CD14-positive monocyte (primary cell): Measurements from ENCODE around the gene WDR7. TPM values are rescaled to one million over a fixed set of nuclear protein-coding genes. Genes with fewer than 3 reads are reported as not detected.

ENCODE experiments used
- DNase-seq, 3 donors: peaks; one replicate each; pipeline ENCODE4 v3.0.0-alpha.2; 2011 to 2022
- H2AFZ ChIP-seq: 2 replicates; pipeline ENCODE4 v1.6.0; 2012; ENCODE audit warnings: mild to moderate bottlenecking, low read depth, low read length, inconsistent platforms; ENCODE audit not compliant: insufficient read depth, poor library complexity, severe bottlenecking
- H3K27ac ChIP-seq, 2 donors: 1 replicate in 1 of 2; 2 replicates in 1 of 2; pipeline ENCODE4 v1.5.1; 2012 to 2013; ENCODE audit warnings: low read length in 2 of 2, control low read depth in 1 of 2, inconsistent platforms in 1 of 2, low read depth in 1 of 2, mild to moderate bottlenecking in 1 of 2
- H3K27me3 ChIP-seq, 2 donors: one replicate each; pipeline versions ENCODE4 v1.6.0 to v1.6.1; 2011 to 2013; ENCODE audit warnings: low read length in 2 of 2; ENCODE audit not compliant: control insufficient read depth in 2 of 2, insufficient read depth in 2 of 2
- H3K36me3 ChIP-seq, 2 donors: replicated peaks in 1 of 2; 1 replicate in 1 of 2; 2 replicates in 1 of 2; pipeline versions ENCODE4 v1.5.1 to v1.6.1; 2012 to 2013; ENCODE audit warnings: low read length in 2 of 2, control low read depth in 1 of 2, inconsistent platforms in 1 of 2, mild to moderate bottlenecking in 1 of 2; ENCODE audit not compliant: insufficient read depth in 2 of 2, control insufficient read depth in 1 of 2
- H3K4me1 ChIP-seq, 2 donors: 1 replicate in 1 of 2; 2 replicates in 1 of 2; pipeline versions ENCODE4 v1.5.1 to v1.6.1; 2012 to 2013; ENCODE audit warnings: low read length in 2 of 2, control low read depth in 1 of 2, inconsistent platforms in 1 of 2, mild to moderate bottlenecking in 1 of 2, moderate library complexity in 1 of 2; ENCODE audit not compliant: insufficient read depth in 2 of 2, control insufficient read depth in 1 of 2
- H3K4me2 ChIP-seq: replicated peaks from 2 replicates; pipeline ENCODE3; 2012; ENCODE audit warnings: low read length, moderate library complexity, mild to moderate bottlenecking; ENCODE audit not compliant: poor library complexity, severe bottlenecking; ENCODE audit errors: extremely low read depth
- H3K4me3 ChIP-seq, 3 experiments: fragments of 200-600 bp in 1 of 3; sonication (generic) in 1 of 3; replicated peaks in 1 of 3; 1 replicate in 2 of 3; 2 replicates in 1 of 3; pipeline ENCODE4 v1.5.1; 2011 to 2013; ENCODE audit warnings: low read length in 3 of 3, mild to moderate bottlenecking in 3 of 3, control low read depth in 2 of 3, low read depth in 2 of 3, inconsistent platforms in 1 of 3, moderate library complexity in 1 of 3
- H3K79me2 ChIP-seq: 2 replicates; pipeline ENCODE4 v1.6.0; 2012; ENCODE audit warnings: mild to moderate bottlenecking, control low read depth, inconsistent platforms, low read length, moderate library complexity; ENCODE audit not compliant: insufficient read depth
- H3K9ac ChIP-seq: 2 replicates; pipeline ENCODE4 v1.6.0; 2017; ENCODE audit warnings: low read length, mild to moderate bottlenecking; ENCODE audit not compliant: insufficient read depth, poor library complexity, severe bottlenecking
- H3K9me3 ChIP-seq, 2 donors: replicated peaks in 1 of 2; 1 replicate in 1 of 2; 2 replicates in 1 of 2; pipeline versions ENCODE4 v1.5.1 to v1.6.1; 2012 to 2013; ENCODE audit warnings: low read length in 2 of 2, control low read depth in 1 of 2; ENCODE audit not compliant: control insufficient read depth in 1 of 2, insufficient read depth in 1 of 2
- H4K20me1 ChIP-seq: 2 replicates; pipeline ENCODE4 v1.6.0; 2012; ENCODE audit warnings: mild to moderate bottlenecking, low read length, control low read depth, moderate library complexity; ENCODE audit not compliant: insufficient read depth
- H3K27ac Mint-ChIP-seq, 7 donors: one replicate each; pipeline ENCODE4 v1.8.0; 2020; ENCODE audit warnings: mild to moderate bottlenecking in 7 of 7, mixed read lengths in 7 of 7, moderate library complexity in 6 of 7, inconsistent platforms in 2 of 7
- H3K27me3 Mint-ChIP-seq, 3 donors: one replicate each; pipeline ENCODE4 v1.8.0; 2021 to 2022; ENCODE audit warnings: low read depth in 3 of 3, mild to moderate bottlenecking in 3 of 3, mixed read lengths in 3 of 3, moderate library complexity in 3 of 3, inconsistent platforms in 1 of 3
- H3K36me3 Mint-ChIP-seq, 2 donors: one replicate each; pipeline ENCODE4 v1.8.0; 2020; ENCODE audit warnings: mixed read lengths in 2 of 2, inconsistent platforms in 1 of 2, mild to moderate bottlenecking in 1 of 2
- H3K4me1 Mint-ChIP-seq: one replicate; pipeline ENCODE4 v1.8.0; 2020; ENCODE audit warnings: mild to moderate bottlenecking, mixed read lengths
- H3K4me3 Mint-ChIP-seq, 2 donors: one replicate each; pipeline ENCODE4 v1.8.0; 2020; ENCODE audit warnings: mild to moderate bottlenecking in 2 of 2, mixed read lengths in 2 of 2, moderate library complexity in 1 of 2
- H3K9me3 Mint-ChIP-seq, 7 donors: one replicate each; pipeline ENCODE4 v1.8.0; 2020 to 2022; ENCODE audit warnings: mixed read lengths in 7 of 7, mild to moderate bottlenecking in 6 of 7, moderate library complexity in 6 of 7, inconsistent platforms in 2 of 7
- WGBS: methylation state at CpG from one replicate; pipeline ENCODE4 v1.1.5; 2013; ENCODE audit warnings: missing lambda C conversion rate; ENCODE audit not compliant: insufficient coverage; 5-methylcytosine and 5-hydroxymethylcytosine counted together
- intact Hi-C, 2 donors: fragments of 100-400 bp; cut with micrococcal nuclease; formaldehyde crosslinking; loops; one replicate each; pipeline versions ENCODE4 v1.15.0 to v1.15.1; 2023
- polyA plus RNA-seq, 3 donors: library from polyadenylated mRNA; depleted of rRNA in 1 of 3; unstranded in 2 of 3; stranded (reverse) in 1 of 3; fragments of 300-500 nt in 2 of 3; fragments of >200 nt in 1 of 3; fragmentation: Illumina TruSeq in 2 of 3; gene quantifications; 1 replicate in 2 of 3; 2 replicates in 1 of 3; pipeline ENCODE4 v1.2.3, GENCODE V29; 2012 to 2021
- TF ChIP-seq, protein P1 (sequence below): fragments of 200-600 bp; IDR thresholded peaks from one replicate; pipeline ENCODE4 v1.8.0; 2022; ENCODE audit warnings: antibody characterized with exemption, mild to moderate bottlenecking

WDR7 gene
- polyA plus RNA-seq, 3 donors, result 9.1 to 23.6 (median 9.5) TPM

DNA sequence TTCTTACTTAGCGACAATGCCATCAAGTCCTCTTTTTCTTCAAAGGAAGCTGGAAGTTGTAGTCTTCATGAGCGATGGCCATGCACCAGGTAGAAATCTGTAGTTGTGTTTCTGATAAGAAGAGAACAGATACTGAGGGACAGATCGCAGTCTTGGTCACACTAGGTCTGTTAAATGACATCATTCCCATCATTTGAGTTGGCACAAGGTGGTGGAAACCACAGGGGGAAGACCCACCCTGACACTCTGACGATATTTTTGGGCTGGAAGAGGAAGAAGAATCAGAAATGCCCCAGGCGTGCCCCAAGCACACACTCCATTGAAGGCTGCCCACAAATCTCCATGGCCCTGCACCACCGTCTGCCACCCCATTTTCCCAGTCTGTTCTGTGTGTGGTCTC is 406.7 kb downstream of the WDR7 start:
- Histone ChIP-seq H3K36me3 (no peaks in the 10 kb centered on the region), H3K9me3 (no peaks in the 10 kb centered on the region), H4K20me1 (no peaks in the 10 kb centered on the region), H3K79me2 (no peaks in the 10 kb centered on the region), H3K9ac (no peak overlapping the region), H2AFZ (no peak overlapping the region), H3K4me1 (no peaks in the 10 kb centered on the region), H3K4me3 (no peak overlapping the region), H3K4me2 (no peak overlapping the region), H3K27ac (no peak overlapping the region), H3K27me3 (no peaks in the 10 kb centered on the region)
- no peak overlapping the region for H3K27ac Mint-ChIP-seq
- TF ChIP-seq, protein P1, sequence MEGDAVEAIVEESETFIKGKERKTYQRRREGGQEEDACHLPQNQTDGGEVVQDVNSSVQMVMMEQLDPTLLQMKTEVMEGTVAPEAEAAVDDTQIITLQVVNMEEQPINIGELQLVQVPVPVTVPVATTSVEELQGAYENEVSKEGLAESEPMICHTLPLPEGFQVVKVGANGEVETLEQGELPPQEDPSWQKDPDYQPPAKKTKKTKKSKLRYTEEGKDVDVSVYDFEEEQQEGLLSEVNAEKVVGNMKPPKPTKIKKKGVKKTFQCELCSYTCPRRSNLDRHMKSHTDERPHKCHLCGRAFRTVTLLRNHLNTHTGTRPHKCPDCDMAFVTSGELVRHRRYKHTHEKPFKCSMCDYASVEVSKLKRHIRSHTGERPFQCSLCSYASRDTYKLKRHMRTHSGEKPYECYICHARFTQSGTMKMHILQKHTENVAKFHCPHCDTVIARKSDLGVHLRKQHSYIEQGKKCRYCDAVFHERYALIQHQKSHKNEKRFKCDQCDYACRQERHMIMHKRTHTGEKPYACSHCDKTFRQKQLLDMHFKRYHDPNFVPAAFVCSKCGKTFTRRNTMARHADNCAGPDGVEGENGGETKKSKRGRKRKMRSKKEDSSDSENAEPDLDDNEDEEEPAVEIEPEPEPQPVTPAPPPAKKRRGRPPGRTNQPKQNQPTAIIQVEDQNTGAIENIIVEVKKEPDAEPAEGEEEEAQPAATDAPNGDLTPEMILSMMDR, result no peak
- WGBS, result 100% methylated on average over 1 of the region's 6 CpGs
- DNase-seq, result no peak
- no peaks in the 10 kb centered on the region for H3K36me3 Mint-ChIP-seq
- peaks cover 1% of the 10 kb centered on the region for H3K4me1 Mint-ChIP-seq
- H3K9me3 Mint-ChIP-seq, result peaks cover 0 to 4% (median 0%) of the 10 kb centered on the region in 7 donors
- intact Hi-C loops, result no loop called here
- H3K4me3 Mint-ChIP-seq, result no peak overlapping the region
- H3K27me3 Mint-ChIP-seq, result peaks cover 0 to 6% (median 5%) of the 10 kb centered on the region in 3 donors

DNA sequence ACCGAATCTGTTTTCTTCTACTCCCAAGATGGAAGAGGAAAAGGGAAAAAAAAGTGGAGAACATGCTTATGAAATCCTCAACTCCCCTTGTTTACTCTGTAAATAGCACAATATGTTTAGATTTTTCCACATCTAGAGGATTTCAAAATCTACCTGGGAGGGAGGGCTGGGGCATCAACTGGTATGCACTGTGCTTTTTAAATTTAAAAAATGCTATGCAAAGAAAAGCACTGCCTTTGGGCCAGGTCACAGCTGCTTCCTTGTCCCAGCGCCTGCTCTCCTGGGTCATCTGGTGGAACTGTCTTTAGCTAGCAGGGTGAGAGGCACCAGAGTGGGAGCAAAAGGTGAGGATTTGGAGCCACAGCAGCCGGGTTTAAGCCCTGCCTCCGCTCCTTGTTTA is 407.6 kb downstream of the WDR7 start:
- no peaks in the 10 kb centered on the region for H3K36me3 Mint-ChIP-seq
- Histone ChIP-seq H2AFZ (no peak overlapping the region), H3K79me2 (no peaks in the 10 kb centered on the region), H3K9ac (no peak overlapping the region), H3K27me3 (no peaks in the 10 kb centered on the region), H3K4me1 (no peaks in the 10 kb centered on the region), H3K4me3 (no peak overlapping the region), H3K9me3 (no peaks in the 10 kb centered on the region), H4K20me1 (no peaks in the 10 kb centered on the region), H3K4me2 (no peak overlapping the region), H3K36me3 (no peaks in the 10 kb centered on the region), H3K27ac (no peak overlapping the region)
- intact Hi-C loops, result no loop called here
- no peak for DNase-seq
- no peak overlapping the region for H3K4me3 Mint-ChIP-seq
- peaks cover 0 to 4% (median 0%) of the 10 kb centered on the region in 7 donors for H3K9me3 Mint-ChIP-seq
- 84% methylated on average over 2 of the region's 4 CpGs for WGBS
- H3K27ac Mint-ChIP-seq, result no peak overlapping the region
- H3K4me1 Mint-ChIP-seq, result peaks cover 1% of the 10 kb centered on the region
- TF ChIP-seq, protein P1, result no peak
- H3K27me3 Mint-ChIP-seq, result peaks cover 0 to 6% (median 6%) of the 10 kb centered on the region in 3 donors
